AG04450 (cell line): ENCODE data around the gene GID8. TPM values are rescaled to one million over a fixed set of nuclear protein-coding genes. Genes with fewer than 3 reads are reported as not detected.

Experiments used
- CTCF ChIA-PET: fragments of 300-600, 350-600 bp; formaldehyde crosslinking; extraction: SDS; loops from one replicate; lab custom pipeline; 2022; ENCODE audit warnings: antibody characterized with exemption, inconsistent platforms; lab: Charles Lee
- POLR2A ChIA-PET: fragments of 350-600 bp; formaldehyde crosslinking; extraction: SDS; loops from one replicate; lab custom pipeline; 2021; ENCODE audit warnings: antibody characterized with exemption, inconsistent platforms; lab: Yijun Ruan, JAX
- DNase-seq: peaks from one replicate; pipeline ENCODE4 v3.0.0-alpha.2; 2011; ENCODE audit warnings: low read depth, low spot score
- H3K27ac ChIP-seq: one replicate; pipeline ENCODE4 v1.5.1; 2012; ENCODE audit warnings: low read depth, low read length, control low read depth
- H3K27me3 ChIP-seq: one replicate; pipeline ENCODE4 v1.6.0; 2012; ENCODE audit warnings: low read length; ENCODE audit not compliant: control insufficient read depth, insufficient read depth
- H3K4me3 ChIP-seq: 2 replicates; pipeline ENCODE4 v1.5.1; 2011; ENCODE audit warnings: mild to moderate bottlenecking, low read depth, low read length, control low read depth
- H3K9me3 ChIP-seq: 2 replicates; pipeline ENCODE4 v1.5.1; 2012; ENCODE audit warnings: low read length; ENCODE audit not compliant: control insufficient read depth, insufficient read depth
- CTCF ChIP-seq: IDR thresholded peaks from 2 replicates; pipeline ENCODE4 v1.5.1; 2011; ENCODE audit warnings: low read depth, low read length, control low read depth, inconsistent platforms
- polyA plus RNA-seq: library from polyadenylated mRNA; depleted of rRNA; stranded (reverse); fragments of >200 nt; gene quantifications from 2 replicates; pipeline ENCODE4 v1.2.3, GENCODE V29; 2011

The GID8 gene
- polyA plus RNA-seq, 1 experiment = 24.4 TPM

- no peak overlapping the region for H3K4me3 ChIP-seq
- no peaks in the 10 kb centered on the region for H3K9me3 ChIP-seq
- H3K27ac ChIP-seq = no peak overlapping the region
- CTCF ChIA-PET = interaction anchor here (0.7 to 4.9 kb wide), 8 partner anchors 12 to 107 kb away, joined by 3 to 40 read pairs (median 5); no protein-coding TSS in a partner anchor
- POLR2A ChIA-PET = interaction anchor here (2.8 kb wide), 1 partner anchor 36 kb away, joined by 16 read pairs; the partner anchor contains the start of gene GID8
- no peak for DNase-seq
- H3K27me3 ChIP-seq = no peaks in the 10 kb centered on the region
- no peak for TF ChIP-seq CTCF
Measured at GRCh38 chr20:62901891-62902290, 36.1 kb upstream of the GID8 start.

GRCh38 chr20:62902926-62903615 is 34.9 kb upstream of the GID8 start:
- H3K27ac ChIP-seq = peak overlapping the region; percentile 82
- H3K9me3 ChIP-seq = no peaks in the 10 kb centered on the region
- no peak overlapping the region for H3K4me3 ChIP-seq
- POLR2A ChIA-PET = interaction anchor here (0.6 to 2.8 kb wide), 7 partner anchors 11 to 51 kb away, joined by 3 to 16 read pairs (median 5); partner anchors contain the start of gene GID8
- no peaks in the 10 kb centered on the region for H3K27me3 ChIP-seq
- peak; percentile 57 for DNase-seq
- TF ChIP-seq CTCF = no peak
- CTCF ChIA-PET = interaction anchor here (0.6 to 2.7 kb wide), 5 partner anchors 9 to 518 kb away, joined by 3 to 11 read pairs (median 7); partner anchors contain the start of gene DIDO1

GRCh38 chr20:62905536-62906117 is 32.3 kb upstream of the GID8 start:
- no peak for DNase-seq
- Histone ChIP-seq H3K4me3 (no peak overlapping the region), H3K27me3 (no peaks in the 10 kb centered on the region), H3K9me3 (no peaks in the 10 kb centered on the region), H3K27ac (no peak overlapping the region)
- no peak for TF ChIP-seq CTCF
- ChIA-PET POLR2A (no interaction called here), CTCF (no interaction called here)

GRCh38 chr20:62906209-62906608 is 31.7 kb upstream of the GID8 start:
- TF ChIP-seq CTCF = no peak
- Histone ChIP-seq H3K9me3 (no peaks in the 10 kb centered on the region; the same call in 1 of the 2 replicates), H3K4me3 (no peak overlapping the region), H3K27ac (no peak overlapping the region), H3K27me3 (no peaks in the 10 kb centered on the region)
- POLR2A ChIA-PET = no interaction called here
- CTCF ChIA-PET = interaction anchor here (1.8 kb wide), 1 partner anchor 10 kb away, joined by 7 read pairs; no protein-coding TSS in a partner anchor
- DNase-seq = no peak
